Activated naive CD8-positive, alpha-beta T cell treated with anti-CD3 and anti-CD28 coated beads, Interleukin-2, amount 50 U/mL, for 24 hours (primary cell): ENCODE results near the gene TMPRSS6.
A peak's percentile ranks its signal among the peaks of the same experiment; 100 is the strongest.

ENCODE experiments used
- ATAC-seq: fragments of 150-1000 bp; cut with Tn5 transposase; one replicate; pipeline ENCODE4 v1.10.0; 2021
- DNase-seq: peaks from one replicate; pipeline ENCODE4 v3.0.0; 2021
- H3K27ac Mint-ChIP-seq: one replicate; pipeline ENCODE4 v1.8.0; 2021; ENCODE audit warnings: mild to moderate bottlenecking, mixed read lengths
- H3K27me3 Mint-ChIP-seq: one replicate; pipeline ENCODE4 v1.8.0; 2021; ENCODE audit warnings: mixed read lengths
- H3K36me3 Mint-ChIP-seq: one replicate; pipeline ENCODE4 v1.8.0; 2021; ENCODE audit warnings: low read depth, mixed read lengths
- H3K4me1 Mint-ChIP-seq: one replicate; pipeline ENCODE4 v1.8.0; 2021; ENCODE audit warnings: mixed read lengths
- H3K4me3 Mint-ChIP-seq: one replicate; pipeline ENCODE4 v1.8.0; 2021; ENCODE audit warnings: mild to moderate bottlenecking, moderate library complexity, mixed read lengths
- H3K9me3 Mint-ChIP-seq: one replicate; pipeline ENCODE4 v1.8.0; 2021; ENCODE audit warnings: mixed read lengths

TMPRSS6 gene

GRCh38 chr22:37043209-37043827 lies 66.2 kb downstream of the TMPRSS6 start:
- ATAC-seq (no peak), DNase-seq (no peak)
- Mint-ChIP-seq H3K9me3 (no peaks in the 10 kb centered on the region), H3K36me3 (no peaks in the 10 kb centered on the region), H3K4me1 (peaks cover 25% of the 10 kb centered on the region), H3K27me3 (peaks cover 4% of the 10 kb centered on the region), H3K4me3 (no peak overlapping the region), H3K27ac (no peak overlapping the region)

DNA sequence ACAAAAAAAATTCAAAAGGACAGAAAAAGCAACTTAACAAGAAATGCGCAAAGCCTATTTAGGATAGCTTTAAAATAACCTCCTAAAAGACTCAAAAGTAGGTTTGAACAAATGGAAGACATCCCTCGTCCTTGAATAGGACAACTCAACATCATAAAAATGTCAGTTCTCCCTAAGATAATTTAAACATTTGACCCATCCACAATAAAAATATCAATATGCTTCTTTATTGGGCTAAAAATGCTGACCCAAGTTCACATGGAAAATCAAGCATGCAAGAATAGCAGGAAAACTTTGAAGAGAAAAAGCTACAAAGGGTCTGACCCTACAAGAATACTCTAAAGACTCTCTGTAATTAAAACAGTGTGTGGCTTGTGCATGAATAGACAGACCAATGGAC lies 70.0 kb downstream of the TMPRSS6 start:
- Mint-ChIP-seq H3K4me1 (peaks cover 10% of the 10 kb centered on the region), H3K36me3 (no peaks in the 10 kb centered on the region), H3K27ac (no peak overlapping the region), H3K27me3 (peaks cover 9% of the 10 kb centered on the region), H3K4me3 (no peak overlapping the region), H3K9me3 (no peaks in the 10 kb centered on the region)
- ATAC-seq (no peak), DNase-seq (no peak)

DNA sequence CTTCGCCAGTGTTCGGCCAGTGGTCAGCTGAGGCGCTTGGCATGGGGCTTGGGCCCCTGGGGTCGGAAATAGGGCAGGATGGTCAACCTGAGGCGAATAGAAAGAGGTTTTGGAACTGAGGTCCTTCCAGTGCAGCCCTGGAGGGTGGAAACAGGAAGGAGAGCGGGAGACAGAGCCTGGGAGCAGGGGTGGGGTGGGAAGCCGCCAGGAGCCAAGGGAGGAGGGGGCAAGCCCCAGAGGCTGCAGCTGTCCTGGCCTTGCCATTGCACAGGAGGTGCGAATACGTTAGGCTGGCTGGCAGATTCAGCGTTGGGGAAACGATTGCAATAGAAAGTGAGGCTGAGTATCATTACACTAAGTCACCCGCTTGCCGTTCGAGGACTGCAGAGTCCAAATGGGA lies 71.8 kb downstream of the TMPRSS6 start:
- DNase-seq, result no peak
- H3K36me3 Mint-ChIP-seq, result no peaks in the 10 kb centered on the region
- no peak overlapping the region for H3K27ac Mint-ChIP-seq
- H3K4me1 Mint-ChIP-seq, result peaks cover 9% of the 10 kb centered on the region
- H3K4me3 Mint-ChIP-seq, result no peak overlapping the region
- no peak for ATAC-seq
- no peaks in the 10 kb centered on the region for H3K9me3 Mint-ChIP-seq
- H3K27me3 Mint-ChIP-seq, result peaks cover 9% of the 10 kb centered on the region

DNA sequence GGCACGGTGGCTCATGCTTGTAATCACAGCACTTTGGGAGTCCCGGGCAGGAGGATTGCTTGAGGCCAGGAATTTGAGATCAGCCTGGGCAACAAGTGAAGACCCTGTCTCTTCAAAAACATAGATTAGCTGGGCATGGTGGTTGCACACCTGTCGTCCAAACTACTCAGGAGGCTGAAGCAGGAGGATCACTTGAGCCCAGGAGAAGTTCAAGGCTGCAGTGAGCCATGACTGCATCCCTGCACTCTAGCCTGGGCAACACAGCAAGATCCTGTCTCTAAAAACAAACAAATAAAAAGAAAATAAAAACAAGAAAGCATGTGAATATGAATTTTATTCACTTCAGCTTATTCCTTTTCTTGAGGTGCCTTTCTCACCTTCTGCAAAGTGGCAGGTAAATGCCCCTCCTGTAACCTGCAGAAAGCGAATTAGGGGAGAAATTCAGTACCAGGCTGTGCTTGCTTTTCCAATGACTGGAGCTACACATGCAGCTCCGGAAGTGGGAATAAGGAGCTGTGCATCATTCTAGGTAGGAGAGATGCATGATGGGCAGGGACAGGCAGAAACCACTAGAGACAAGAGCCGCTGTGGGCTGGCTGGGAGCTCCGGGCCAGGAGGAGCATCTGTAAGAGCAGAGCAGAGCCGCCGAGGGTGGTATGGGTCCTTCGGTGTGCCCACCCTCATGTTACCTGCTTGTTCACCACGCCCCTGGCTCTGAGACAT lies 72.7 kb downstream of the TMPRSS6 start:
- H3K27me3 Mint-ChIP-seq, result peaks cover 9% of the 10 kb centered on the region
- H3K27ac Mint-ChIP-seq, result no peak overlapping the region
- ATAC-seq (no peak), DNase-seq (no peak)
- H3K4me1 Mint-ChIP-seq, result peaks cover 9% of the 10 kb centered on the region
- no peaks in the 10 kb centered on the region for H3K9me3 Mint-ChIP-seq
- no peaks in the 10 kb centered on the region for H3K36me3 Mint-ChIP-seq
- H3K4me3 Mint-ChIP-seq, result no peak overlapping the region

- peak; percentile 24 for ATAC-seq
- DNase-seq, result no peak
- H3K4me1 Mint-ChIP-seq, result no peaks in the 10 kb centered on the region
- no peaks in the 10 kb centered on the region for H3K36me3 Mint-ChIP-seq
- no peak overlapping the region for H3K27ac Mint-ChIP-seq
- H3K4me3 Mint-ChIP-seq, result no peak overlapping the region
- H3K9me3 Mint-ChIP-seq, result no peaks in the 10 kb centered on the region
- peaks cover 9% of the 10 kb centered on the region for H3K27me3 Mint-ChIP-seq
These were observed 75.7 kb downstream of the TMPRSS6 start for GRCh38 chr22:37033605-37034430.

DNA sequence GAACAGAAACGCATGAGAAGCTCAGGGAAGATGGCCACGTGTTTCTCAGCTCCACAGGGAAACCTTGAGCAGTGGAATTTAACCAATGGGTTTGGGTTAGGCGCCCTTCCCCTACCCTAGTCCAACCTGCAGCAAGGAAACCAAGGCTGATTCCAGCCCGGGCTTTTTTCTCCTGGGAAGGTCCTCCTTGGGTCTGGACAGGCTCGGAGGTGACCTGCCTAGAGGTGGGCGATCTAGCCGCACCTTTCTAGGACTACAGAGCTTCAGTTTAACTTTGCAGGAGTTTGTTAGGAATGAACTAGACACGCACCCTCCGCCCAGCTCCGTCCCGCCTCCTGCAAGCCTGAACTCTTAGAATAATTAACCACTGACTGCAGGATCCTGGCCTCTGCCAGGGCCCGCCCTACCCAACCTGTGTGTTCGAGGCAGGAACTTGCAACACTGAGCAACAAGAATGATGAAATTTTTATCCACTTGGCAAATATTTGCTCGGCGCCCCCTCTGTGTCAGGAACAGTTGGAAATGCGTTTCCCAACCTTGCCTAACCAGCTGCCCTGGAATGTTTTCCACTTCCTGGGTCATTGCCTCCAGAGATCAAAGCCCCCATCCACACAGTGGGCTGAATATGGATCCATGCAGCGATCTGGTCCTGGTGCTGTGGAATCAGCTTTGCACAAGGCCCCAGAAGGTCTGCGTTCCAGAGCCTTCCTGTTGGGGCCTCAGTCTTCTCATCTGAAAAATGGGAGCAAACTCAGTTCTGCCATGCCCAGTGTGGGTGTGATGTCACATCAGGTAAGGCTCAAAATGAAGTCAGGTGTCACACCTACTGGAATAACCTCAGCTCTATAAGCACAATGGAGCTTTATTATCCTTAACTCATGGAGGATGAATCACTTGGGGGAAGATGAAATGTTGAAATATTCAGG lies 76.7 kb downstream of the TMPRSS6 start:
- DNase-seq (no peak), ATAC-seq (no peak)
- Mint-ChIP-seq H3K4me1 (no peaks in the 10 kb centered on the region), H3K27me3 (peaks cover 9% of the 10 kb centered on the region), H3K9me3 (no peaks in the 10 kb centered on the region), H3K4me3 (no peak overlapping the region), H3K36me3 (no peaks in the 10 kb centered on the region), H3K27ac (no peak overlapping the region)

DNA sequence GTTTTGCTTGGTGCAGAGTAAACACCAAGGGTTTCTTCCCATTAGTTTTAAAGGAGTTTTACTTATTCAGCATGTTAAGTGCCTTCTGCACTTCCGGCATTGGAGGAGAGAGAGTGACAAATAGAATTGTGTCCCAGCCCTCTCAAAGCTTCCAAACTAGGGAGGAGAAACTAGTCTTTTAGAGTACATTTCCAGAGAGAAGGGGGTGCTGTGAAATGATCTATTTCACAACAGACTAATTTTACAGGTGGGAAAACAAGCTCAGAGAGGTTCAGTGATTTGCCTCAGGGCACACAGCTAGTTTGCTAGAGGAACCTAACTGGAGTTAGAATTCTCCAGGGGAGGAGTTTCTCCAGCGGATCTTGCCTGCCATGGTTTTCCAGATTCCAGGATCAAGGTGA lies 77.4 kb downstream of the TMPRSS6 start:
- Mint-ChIP-seq H3K9me3 (no peaks in the 10 kb centered on the region), H3K27ac (no peak overlapping the region), H3K27me3 (peaks cover 7% of the 10 kb centered on the region), H3K4me1 (no peaks in the 10 kb centered on the region), H3K4me3 (no peak overlapping the region), H3K36me3 (no peaks in the 10 kb centered on the region)
- DNase-seq (no peak), ATAC-seq (no peak)

GRCh38 chr22:37030560-37031281 lies 78.8 kb downstream of the TMPRSS6 start:
- Mint-ChIP-seq H3K4me1 (no peaks in the 10 kb centered on the region), H3K36me3 (no peaks in the 10 kb centered on the region), H3K27ac (no peak overlapping the region), H3K9me3 (no peaks in the 10 kb centered on the region), H3K27me3 (no peaks in the 10 kb centered on the region), H3K4me3 (no peak overlapping the region)
- DNase-seq (no peak), ATAC-seq (no peak)

DNA sequence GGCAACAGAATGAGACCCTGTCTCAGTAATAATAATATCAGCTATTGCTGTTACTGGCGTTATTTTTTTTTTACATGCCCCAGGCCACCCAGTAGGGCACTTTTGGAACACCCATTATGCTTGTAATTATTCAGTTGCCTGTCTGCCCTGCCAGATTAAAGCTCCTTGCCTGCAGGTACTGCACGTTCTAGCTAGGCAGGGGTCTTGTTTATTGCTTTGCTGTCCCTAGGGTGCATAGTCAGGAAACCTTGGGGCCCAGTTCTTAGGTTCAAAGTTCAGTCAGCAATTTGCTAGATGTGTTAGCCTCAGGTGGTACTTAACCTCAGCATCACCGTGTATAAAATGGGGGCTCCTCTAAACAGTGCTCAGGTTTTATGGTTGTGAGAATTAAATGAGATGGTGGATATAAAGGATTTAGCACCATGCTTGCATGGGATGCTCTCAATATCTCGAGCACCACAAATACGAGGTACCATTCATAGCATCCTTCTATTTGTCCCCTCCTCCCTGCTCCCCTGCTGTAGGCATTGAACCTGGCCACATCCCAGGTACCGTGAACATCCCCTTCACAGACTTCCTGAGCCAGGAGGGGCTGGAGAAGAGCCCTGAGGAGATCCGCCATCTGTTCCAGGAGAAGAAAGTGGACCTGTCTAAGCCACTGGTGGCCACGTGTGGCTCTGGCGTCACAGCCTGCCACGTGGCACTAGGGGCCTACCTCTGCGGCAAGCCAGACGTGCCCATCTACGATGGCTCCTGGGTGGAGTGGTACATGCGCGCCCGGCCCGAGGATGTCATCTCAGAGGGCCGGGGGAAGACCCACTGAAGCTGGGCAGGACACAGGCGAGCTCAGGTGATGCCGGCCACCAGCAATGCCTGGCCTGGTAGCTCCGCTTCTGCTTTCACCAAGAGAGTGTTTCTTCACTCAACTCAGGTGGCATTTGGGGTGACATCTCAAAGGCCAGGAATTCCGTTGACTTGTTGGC lies 80.5 kb downstream of the TMPRSS6 start:
- H3K9me3 Mint-ChIP-seq, result no peaks in the 10 kb centered on the region
- H3K4me1 Mint-ChIP-seq, result peaks cover 2% of the 10 kb centered on the region
- DNase-seq (no peak), ATAC-seq (no peak)
- H3K36me3 Mint-ChIP-seq, result no peaks in the 10 kb centered on the region
- no peak overlapping the region for H3K27ac Mint-ChIP-seq
- H3K4me3 Mint-ChIP-seq, result no peak overlapping the region
- no peaks in the 10 kb centered on the region for H3K27me3 Mint-ChIP-seq

DNA sequence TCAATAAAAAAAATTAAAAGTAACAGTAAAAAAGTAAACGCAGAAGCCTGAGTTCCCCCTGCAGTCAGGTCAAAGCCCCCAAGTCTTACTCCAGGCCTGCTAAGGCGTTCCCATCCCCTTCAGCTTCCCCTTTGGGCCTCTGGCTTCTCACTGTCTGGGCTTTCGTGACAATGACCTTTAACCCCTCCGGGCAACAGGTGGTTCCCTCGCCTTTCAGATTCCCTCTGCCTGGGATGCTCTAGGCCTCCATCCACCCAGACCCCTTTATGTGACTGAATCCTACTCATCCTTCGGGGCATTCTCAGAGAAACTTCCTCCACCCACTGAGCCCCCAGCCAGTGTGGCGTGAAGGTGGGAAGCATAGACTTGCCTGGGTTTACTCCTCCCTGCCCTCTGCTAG lies 82.0 kb downstream of the TMPRSS6 start:
- Mint-ChIP-seq H3K27me3 (no peaks in the 10 kb centered on the region), H3K4me3 (no peak overlapping the region), H3K9me3 (no peaks in the 10 kb centered on the region), H3K4me1 (peaks cover 2% of the 10 kb centered on the region), H3K36me3 (no peaks in the 10 kb centered on the region), H3K27ac (no peak overlapping the region)
- no peak for ATAC-seq
- no peak for DNase-seq

GRCh38 chr22:37026325-37026724 lies 83.2 kb downstream of the TMPRSS6 start:
- H3K4me1 Mint-ChIP-seq, result peaks cover 2% of the 10 kb centered on the region
- no peaks in the 10 kb centered on the region for H3K9me3 Mint-ChIP-seq
- ATAC-seq (no peak), DNase-seq (no peak)
- no peak overlapping the region for H3K4me3 Mint-ChIP-seq
- no peaks in the 10 kb centered on the region for H3K36me3 Mint-ChIP-seq
- peaks cover 4% of the 10 kb centered on the region for H3K27me3 Mint-ChIP-seq
- H3K27ac Mint-ChIP-seq, result no peak overlapping the region

DNA sequence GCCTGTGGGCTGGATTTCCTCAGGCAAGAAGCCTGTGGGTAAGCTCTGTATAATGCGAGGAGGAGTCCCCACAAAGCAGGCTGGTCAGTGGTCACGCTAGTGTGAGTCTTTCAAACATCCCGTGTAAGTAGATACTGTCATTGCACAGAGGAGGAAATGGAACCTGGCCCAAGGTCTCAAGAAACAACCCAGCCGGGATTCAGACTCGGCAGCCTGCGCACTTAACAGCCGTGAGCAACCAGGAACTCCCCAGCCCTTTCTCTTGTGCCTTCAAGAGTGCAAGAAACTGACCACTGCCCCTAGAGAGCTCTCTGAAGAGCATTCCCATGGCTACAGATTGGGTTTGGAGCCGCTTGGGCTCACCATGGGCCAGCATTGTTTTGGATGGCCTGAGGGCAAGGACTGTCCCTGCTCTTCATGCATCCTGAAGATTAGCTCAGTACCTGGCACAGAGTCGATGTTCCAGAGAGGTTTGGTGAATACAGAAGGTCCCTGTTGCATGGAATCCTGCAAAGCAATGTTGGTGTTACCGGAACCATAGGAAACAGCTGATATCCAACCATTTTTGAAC lies 83.9 kb downstream of the TMPRSS6 start:
- DNase-seq, result no peak
- ATAC-seq, result no peak
- Mint-ChIP-seq H3K9me3 (no peaks in the 10 kb centered on the region), H3K4me3 (no peak overlapping the region), H3K4me1 (peaks cover 2% of the 10 kb centered on the region), H3K27me3 (peaks cover 8% of the 10 kb centered on the region), H3K27ac (no peak overlapping the region), H3K36me3 (no peaks in the 10 kb centered on the region)
